GM12872 (cell line): ENCODE results near the gene TRPC4.

Experiments used
- CTCF ChIP-seq: IDR thresholded peaks from 3 replicates; pipeline ENCODE4 v1.5.1; 2011; ENCODE audit warnings: low read depth, mild to moderate bottlenecking, low read length, moderate library complexity; ENCODE audit not compliant: insufficient read depth

Gene TRPC4

DNA sequence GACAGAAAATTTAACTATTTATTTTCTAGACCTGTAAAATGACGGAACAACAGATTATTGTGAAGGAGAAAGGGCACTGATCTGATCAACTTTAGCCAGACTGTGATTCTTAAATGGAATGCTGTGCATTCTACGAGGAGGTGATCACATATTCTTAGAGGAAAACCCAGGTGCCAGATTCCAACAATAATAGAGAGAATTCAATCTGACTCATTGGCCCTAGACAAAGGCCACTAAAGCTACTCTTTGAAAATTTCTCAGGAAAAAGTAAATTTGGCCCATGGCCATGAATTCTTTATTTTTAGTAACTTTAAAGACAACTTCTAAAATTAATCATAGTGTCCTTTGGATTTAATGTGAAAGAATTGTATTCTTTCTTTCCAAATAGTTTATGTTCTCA, 212.4 kb downstream of the TRPC4 start:
- TF ChIP-seq CTCF = no peak

DNA sequence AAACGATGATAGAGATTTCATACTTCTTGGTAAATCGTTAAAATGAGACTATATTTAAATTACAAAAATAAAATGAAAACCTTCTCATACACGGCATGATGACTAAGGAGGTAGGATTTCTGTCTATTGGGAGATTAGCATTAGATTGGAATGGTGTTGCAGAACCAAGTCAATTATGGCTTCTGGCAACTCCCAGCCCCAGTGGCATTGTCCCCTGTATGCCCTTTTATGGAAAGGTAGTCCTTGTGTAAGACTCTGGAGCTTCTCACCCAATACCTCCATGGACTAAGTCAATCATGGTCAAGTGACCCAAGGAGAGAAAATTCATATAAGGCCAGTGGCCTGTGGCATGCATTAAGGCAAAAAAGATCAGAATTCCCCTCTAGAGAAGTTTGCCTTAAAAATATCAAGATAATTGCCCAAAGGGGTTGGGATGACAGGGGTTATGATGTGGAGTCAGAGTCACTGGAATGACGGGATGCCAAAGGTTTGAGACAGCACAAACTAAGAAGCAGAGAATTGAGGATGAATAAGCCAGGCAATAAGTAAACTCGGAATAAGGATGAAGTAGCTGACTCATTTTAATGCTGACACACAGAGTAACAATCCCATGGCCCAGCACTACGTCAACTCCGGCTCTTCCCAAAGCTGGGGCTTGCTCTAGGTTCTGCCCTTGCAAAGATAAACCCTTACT, 213.2 kb downstream of the TRPC4 start:
- TF ChIP-seq CTCF = no peak

DNA sequence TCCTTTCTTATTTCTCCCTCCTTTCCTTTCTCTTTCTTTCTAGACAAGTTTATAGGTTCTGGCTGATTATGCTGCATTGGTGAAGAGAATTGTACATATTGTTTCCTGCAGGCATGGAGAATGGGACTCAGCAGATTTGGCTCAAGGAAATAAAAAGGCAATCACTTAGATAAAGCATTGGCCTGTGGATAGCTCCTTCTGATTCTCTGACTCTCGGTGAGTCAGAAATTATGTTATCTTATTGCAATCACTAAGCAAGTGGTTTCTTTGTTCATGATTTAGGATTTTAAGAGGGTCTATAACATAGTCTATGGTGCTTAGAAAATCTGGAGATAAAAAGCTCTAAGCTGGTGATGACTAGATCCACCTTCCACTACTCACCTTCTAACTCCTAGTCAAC, 217.0 kb downstream of the TRPC4 start:
- TF ChIP-seq CTCF = no peak

DNA sequence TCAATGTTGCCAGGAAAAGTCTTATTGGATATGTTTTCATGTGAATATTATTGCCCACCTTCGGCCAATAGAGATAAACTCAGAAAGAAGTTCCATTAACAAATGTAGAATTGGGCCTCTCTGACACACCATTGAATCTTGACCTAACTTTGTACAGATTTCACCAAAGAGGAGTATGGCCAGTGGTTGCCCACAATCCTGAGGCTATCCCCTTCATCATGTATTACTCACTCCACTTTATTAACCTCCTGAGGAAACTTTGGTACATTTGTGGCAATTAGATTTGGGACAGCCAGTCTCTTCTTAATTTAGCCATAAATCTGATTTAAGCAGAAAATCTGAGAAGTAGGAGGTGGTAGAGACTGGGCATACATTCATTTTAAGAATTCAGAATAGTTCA, 217.7 kb downstream of the TRPC4 start:
- TF ChIP-seq CTCF = no peak

- no peak for TF ChIP-seq CTCF
Observed at GRCh38 chr13:37648609-37649008, 221.0 kb downstream of the TRPC4 start.

DNA sequence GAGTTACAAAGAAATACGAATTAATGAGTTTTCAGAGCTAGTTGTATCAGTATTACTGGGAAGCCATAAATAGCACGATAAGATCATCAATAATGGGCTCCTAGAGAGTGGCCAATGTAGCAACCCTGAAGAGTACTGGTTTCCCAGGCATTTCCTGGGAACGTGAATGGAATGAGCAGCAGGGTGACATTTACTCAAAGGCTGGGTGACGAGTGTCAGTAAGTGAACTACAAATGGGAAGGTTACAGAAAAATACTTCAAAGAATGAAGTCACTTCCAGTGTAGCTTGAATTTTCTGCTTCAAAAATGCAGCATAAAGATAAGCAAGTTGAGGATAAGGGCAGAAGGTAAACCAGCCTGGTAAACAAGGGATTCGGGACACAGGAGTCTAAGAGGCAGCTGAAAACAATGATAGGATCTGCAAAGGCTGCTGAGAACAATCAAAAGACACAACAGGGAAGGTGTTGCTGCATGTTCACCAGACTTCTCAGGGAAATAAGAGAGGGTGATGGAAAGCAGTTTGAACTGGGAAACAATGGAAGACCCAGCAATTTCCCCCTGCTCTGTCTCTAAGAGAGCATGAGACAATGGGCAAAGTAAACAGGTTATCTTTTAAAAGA, 222.4 kb downstream of the TRPC4 start:
- no peak for TF ChIP-seq CTCF

- no peak for TF ChIP-seq CTCF
Observed at GRCh38 chr13:37646531-37646930, 223.0 kb downstream of the TRPC4 start.
